Heart left ventricle (tissue), 13 donors: Measurements from ENCODE around the gene CSRP1.
"Not testable (repeated sequence)": the region's sequence is repeated elsewhere in the genome, so short reads cannot be mapped to it uniquely, and the experiment has no call there.

ENCODE experiments used
- CTCF ChIP-seq, 12 donors: fragments of 200-600 bp; sonication (generic) in 4 of 12; IDR thresholded peaks; one replicate each; pipeline versions ENCODE4 v1.5.0 to v1.8.0; 2018 to 2022; ENCODE audit warnings: antibody characterized with exemption in 12 of 12, mild to moderate bottlenecking in 5 of 12
- POLR2A ChIP-seq, 2 donors: fragments of 450-650 bp; IDR thresholded peaks; one replicate each; pipeline ENCODE4 v1.6.1; 2017; ENCODE audit warnings: antibody characterized with exemption in 2 of 2, mild to moderate bottlenecking in 2 of 2, moderate library complexity in 2 of 2
- donor health status: ischemic (EF 13 %, LVEDD 7.1; RV severe dilation, severe dysfunction).
- donor health status: DM: no; HTN: yes; CAD: no.
- donor health status: DM: no; HTN: no; CAD: no.
- donor health status: ischemic (EF 25% LVEDD 6.9; RV normal size, moderate dysfunction).
- donor health status: ischemic (EF 25% LVEDD 5.7; RV mildly dilated, moderate dysfunction).
- donor health status: ischemic (EF 35%, LVEDD 5.7; RV mildly dilated, moderate dysfunction).
- donor health status: nonischemic (EF 11% LVEDD 7.7; RV severe dilation, severe dysfunction).
- donor health status: DM: yes; HTN: yes; CAD: no.
- donor health status: PGD.
- donor health status: ischemic (EF 29% LVEDD 5.4; RV normal size, mild dysfunction).
- donor health status: nonischemic (EF 23%, LVEDD 6.1; RV moderate dilation, normal function).

- not testable (repeated sequence) for TF ChIP-seq CTCF, POLR2A (IDR thresholded peaks at IDR 0.05)
These were observed 28.3 kb downstream of the CSRP1 start for GRCh38 chr1:201478666-201479065.
